GM19397 (cell line): ENCODE results near the gene ZNF443.
"Not testable (repeated sequence)": the region's sequence is repeated elsewhere in the genome, so short reads cannot be mapped to it uniquely, and the experiment has no call there.

Experiments used
- ATAC-seq: cut with Tn5 transposase; IDR thresholded peaks from one replicate; pipeline ENCODE4 v1.9.1; 2021; ENCODE audit warnings: mild to moderate bottlenecking, moderate library complexity; ENCODE audit not compliant: unreplicated experiment

Gene ZNF443

DNA sequence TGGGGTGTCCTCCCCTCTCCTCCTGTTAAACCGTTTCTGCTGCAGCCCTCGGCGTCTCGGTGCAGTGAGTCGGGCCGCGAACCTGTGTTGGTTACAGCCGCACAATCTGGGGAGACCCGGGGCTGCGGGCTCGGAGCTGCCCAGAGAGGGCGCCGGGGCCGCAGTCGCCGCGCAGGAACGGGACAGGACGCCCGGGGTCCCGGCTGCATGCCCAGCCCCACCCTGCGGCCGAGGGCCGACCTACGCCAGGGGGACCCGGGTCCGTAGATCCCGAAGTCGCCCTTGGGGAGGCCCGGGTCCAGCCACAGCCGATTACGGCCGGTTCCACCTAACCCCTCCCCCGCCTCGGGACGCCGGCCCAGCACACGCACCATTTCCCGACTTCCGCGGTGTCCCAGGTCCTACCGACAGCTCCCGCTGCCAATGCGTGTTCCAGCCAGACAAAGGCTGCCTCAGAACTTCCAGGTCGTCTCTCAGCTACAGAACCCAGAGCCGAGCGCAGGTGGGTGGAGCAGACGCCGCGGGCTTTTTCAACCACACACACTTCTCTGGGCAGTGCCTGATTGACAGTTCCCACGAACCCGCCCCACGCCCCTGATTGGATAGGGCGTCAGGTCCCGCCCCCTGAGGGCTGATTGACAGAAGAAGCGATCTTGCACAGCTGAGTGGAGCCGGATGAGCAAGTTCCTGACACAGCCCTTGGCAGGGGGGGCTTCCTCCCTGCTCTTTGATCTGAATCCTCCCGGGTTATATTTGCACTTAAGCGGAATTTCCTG, at the start of gene ZNF443:
Gene ZNF443 (minus strand): TSS at position 481 of the 776 bp plus-strand sequence. CDS start 107 bp downstream, at position 374.
- ATAC-seq, result peak; percentile 93

DNA sequence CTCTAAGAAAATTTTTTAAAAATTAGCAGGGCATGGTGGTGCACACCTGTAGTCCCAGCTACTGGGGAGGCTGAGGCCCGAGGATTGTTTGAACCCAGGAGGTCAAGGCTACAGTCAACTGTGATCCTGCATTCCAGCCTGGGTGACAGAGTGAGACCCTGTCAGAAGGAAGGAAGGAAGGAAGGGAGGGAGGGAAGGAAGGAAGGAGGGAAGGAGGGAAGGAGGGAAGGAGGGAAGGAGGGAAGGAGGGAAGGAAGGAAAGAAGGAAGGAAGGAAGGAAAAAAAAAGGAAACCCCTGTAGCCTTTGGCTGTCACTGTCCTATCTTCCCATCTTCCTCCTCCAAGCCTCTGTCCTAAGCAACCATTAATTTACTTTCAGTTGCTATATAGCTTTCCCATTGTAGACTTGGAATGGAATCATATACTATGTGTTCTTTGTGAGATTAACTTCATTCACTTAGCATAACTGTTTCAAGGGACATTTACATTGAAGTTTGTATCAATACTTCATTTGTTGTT, 45.5 kb upstream of the ZNF443 start:
- not testable (repeated sequence) for ATAC-seq

DNA sequence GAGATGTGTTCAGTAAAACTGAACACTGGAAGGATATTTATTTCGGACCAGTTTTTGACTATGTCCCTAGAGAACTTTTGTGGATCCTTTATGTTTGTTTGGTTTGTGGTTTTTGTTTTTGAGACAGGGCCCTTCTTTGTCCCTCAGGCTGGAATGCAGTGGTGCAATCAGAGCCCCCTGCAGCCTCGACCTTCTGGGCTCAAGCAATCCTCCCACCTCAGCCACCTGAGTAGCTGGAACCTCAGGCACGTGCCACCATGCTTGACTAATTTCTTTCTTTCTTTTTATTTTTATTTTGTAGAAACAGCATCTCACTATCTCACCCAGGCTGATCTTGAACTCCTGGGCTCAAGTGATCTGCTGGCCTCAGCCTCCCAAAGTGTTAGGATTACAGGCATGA, 44.8 kb upstream of the ZNF443 start:
- no peak for ATAC-seq

DNA sequence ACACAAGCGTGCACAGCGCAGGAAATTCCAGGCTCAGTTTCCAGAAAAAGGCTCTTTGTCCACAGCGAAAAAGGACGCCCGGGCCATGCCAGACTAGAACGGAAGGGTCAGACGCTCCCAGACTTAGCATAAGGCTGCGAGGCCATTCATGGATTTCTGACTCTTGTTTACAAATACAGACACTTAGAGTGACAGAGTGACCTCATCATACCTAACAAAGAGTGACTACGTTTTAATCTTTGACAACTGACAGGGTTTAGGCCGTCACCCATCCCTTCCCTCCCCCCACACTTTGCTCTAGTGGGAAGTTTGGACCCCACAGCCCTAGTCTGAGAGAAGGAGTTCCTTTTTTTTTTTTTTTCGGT, 44.2 kb upstream of the ZNF443 start:
- ATAC-seq, result no peak

DNA sequence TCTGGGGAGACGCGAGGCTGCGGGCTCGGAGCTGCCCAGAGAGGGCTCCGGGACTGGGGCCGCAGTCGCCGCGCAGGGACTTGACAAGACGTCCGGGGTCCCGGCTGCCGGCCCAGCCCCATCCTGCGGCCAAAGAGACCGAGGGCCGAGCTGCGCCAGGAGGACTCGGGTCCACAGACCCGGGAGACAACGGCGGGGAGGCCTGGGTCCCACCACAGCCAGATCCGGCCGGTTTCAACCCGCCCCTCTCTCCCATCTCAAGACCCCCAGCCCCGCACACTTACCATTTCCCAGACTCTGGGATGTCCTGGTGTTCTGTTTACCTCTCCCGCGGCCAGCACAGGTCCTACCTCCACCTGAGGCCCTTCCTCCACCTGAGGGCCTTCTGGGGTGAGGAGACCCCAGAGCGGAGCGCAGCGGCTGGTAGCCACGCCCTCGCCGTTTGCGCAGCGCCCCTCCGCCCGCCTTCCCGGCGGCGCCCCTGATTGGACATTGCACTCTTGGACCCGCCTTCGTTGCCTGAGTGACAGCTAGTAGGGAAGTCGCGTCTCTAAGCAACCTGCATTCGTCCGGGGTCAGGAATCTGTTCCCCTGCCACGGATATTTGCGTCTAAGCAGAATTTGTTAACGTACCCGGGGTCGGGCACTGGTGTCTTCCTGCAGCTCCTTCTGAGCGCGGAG, 43.7 kb upstream of the ZNF443 start, which contains the start of gene ZNF709:
Gene ZNF709 (minus strand): TSS at position 446 of the 681 bp plus-strand sequence. CDS start 159 bp downstream, at position 287.
- peak; percentile 92 for ATAC-seq

DNA sequence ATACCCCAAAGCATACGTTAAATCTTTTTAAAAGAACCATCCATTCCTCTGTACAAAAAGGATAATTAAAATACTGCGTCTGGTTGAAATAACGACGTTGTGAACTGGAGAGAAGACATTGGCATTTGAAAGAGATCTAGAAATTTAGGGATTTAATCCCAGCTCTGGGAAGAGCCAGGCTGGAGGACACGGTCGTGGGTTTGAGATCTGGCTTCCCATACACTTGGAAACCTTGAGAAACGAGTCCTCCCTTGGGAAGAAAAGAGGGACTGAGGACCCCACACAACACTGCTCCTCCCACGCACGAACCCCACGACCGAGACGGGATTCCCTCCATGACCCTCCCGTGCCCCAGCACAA, 43.2 kb upstream of the ZNF443 start:
- no peak for ATAC-seq

DNA sequence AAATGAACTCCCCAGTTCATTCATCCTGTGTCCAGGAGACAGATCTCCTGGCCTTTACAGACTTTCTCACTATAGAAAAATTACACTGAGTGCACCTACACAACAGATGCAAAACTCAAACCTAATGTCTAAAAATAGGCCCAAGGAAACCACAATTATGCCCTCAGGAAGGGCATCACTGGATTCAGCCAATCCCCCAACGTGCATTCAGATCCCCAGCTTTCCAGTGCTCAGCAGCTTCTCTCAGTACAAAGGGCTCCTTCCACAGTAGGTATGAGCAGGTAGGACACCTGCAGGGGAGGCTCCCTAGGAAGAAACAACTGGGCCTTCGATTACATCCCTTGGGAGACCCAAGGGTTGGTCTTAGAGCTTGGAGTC, 41.7 kb upstream of the ZNF443 start:
- ATAC-seq, result no peak

DNA sequence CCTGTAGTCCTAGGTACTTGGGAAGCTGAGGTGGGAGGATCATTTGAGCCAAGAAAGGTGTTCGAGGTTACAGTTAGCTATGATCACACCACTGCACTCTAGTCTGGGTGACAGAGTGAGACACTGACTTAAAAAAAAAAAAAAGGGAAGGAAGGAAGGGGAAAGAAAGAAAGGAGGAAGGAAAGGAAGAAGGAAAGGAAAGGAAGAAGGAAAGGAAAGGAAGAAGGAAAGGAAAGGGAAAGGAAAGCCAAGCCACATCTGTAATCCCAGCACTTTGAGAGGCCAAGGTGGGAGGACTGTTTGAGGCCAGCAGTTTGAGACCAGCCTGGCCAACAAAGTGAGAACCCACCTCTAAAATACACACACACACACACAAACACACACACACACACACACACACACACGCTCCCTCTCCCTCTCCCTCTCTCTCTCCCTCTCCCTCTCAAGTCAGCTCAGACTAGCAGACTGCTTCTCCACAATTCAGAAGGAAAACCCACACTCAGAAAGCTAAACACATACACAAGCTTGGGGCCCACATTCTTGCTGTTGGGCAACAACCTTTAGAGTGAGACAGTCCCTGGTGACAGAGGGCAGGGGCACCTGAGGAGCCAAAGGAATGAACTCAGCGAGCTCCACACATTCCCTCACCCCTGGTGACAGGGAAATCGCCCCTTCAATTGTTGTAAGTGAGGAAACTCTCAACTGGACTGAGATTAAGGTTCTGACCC, 41.1 kb upstream of the ZNF443 start:
- ATAC-seq, result no peak

DNA sequence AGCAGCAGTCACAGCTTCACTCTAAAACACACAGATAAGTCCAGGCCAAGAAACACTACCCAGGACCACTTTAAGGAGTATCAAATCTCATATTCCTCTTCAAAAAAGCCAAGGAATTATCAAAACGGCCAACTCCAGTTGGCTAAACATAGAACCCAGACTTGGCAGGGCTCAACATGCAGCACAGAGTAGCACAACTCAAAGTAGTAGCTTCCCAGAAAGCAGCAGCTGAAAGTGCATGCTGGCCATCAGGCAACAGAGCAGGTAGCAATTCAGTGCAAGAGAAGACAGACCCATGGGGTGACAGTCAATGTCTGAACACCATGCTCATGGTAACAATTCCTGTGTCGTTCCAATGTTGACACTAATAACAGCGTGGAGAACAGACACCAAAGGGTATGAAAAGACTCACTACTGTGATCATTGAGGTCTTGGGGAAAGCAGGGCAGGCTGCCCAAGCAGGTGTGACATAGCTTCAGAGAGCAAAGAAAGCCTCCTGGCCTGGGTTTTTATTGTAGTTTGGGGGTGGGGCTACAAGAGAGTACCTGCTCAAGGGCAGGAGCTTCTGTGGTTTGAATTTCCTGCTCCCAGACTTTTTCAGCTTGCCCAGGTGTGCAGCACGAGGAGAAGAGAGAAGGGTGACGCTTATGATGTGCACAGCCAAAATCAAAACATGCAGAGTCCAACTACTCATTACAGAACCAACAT, 37.6 kb upstream of the ZNF443 start:
- ATAC-seq, result no peak

DNA sequence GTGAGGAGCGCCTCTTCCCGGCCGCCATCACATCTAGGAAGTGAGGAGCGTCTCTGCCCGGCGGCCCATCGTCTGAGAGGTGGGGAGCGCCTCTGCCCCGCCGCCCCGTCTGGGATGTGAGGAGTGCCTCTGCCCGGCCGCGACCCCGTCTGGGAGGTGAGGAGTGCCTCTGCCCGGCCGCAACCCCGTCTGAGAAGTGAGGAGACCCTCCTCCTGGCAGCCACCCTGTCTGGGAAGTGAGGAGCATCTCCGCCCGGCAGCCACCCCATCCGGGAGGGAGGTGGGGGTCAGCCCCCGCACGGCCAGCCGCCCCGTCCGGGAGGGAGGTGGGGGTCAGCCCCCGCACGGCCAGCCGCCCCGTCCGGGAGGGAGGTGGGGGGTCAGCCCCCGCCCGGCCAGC, 26.8 kb upstream of the ZNF443 start:
- ATAC-seq, result not testable (repeated sequence)

DNA sequence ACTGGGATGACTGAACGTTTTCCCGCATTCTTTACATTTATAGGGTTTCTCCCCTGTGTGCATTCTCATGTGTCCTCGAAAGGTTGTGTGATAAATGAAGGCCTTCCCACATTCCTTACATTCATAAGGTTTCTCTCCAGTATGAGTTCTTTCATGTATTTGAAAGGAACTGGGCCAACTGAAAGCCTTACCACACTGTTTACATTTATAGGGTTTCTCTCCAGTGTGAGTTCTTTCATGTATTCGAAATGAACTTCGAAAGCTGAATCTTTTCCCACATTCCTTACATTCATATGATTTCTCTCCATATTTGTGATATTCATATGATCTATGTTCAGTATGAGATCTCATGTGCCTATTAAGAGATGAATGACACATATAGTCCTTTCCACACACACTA, 24.4 kb upstream of the ZNF443 start:
- ATAC-seq, result no peak

DNA sequence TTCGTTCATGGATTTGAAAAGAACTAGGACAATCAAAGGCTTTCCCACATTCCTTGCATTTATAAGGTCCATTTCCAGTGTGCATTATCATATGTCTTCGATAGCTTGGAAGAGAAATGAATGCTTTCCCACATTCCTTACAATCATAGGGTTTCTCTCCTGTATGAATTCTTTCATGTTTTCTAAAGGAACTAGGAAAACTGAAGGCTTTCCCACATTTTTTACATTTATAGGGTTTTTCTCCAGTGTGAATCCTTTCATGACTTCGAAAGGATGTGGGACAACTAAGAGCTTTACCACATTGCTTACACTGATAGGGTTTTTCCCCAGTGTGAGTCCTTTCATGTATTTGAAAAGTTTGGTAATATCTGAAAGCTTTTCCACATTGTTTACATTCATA, 23.9 kb upstream of the ZNF443 start:
- no peak for ATAC-seq

DNA sequence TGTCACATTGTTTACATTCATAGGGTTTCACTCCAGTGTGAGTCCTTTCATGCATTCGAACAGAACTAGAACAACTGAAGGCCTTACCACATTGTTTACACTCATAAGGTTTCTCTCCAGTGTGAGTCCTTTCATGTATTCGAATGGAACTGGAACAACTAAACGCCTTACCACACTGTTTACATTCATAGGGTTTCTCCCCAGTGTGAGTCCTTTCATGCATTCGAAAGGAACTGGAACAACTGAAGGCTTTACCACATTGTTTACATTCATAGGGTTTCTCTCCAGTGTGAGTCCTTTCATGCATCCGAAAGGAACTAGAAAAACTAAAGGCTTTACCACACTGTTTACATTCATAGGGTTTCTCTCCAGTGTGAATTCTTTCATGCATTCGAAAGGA, 23.3 kb upstream of the ZNF443 start:
- not testable (repeated sequence) for ATAC-seq

DNA sequence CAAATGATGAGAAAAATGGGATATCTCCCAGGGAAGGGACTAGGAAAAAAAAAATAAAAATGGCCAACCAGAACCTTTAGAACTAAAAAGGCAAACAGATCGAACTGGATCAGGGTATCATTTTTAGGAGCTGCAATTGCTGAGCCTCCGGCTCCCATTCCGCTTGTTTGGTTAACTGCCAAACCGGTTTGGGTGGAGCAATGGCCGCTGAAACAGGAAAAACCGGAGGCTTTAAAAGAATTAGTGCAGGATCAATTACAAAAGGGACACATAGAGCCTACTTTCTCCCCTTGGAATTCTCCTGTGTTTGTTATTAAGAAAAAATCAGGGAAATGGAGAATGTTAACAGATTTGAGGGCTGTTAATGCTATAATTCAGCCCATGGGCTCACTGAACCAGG, 12.7 kb upstream of the ZNF443 start:
- no peak for ATAC-seq

DNA sequence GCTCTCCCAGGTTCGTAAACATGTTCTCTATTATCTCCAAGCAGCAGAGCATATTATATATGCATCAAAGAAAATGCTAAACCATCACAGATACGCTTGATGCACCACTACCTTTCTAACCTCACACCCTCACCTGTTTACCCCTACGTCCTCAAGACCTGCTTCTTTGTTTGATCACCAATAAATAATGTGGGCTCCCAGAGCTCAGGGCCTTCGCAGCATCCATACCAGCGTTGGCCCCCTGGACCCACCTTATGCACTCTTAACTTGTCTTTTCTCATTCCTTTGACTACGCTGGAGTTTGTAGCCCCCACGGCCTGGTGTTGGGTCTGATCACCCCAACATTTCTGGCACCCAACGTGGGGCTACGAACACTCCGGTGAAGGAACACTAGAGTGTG, 10.0 kb upstream of the ZNF443 start:
- no peak for ATAC-seq

DNA sequence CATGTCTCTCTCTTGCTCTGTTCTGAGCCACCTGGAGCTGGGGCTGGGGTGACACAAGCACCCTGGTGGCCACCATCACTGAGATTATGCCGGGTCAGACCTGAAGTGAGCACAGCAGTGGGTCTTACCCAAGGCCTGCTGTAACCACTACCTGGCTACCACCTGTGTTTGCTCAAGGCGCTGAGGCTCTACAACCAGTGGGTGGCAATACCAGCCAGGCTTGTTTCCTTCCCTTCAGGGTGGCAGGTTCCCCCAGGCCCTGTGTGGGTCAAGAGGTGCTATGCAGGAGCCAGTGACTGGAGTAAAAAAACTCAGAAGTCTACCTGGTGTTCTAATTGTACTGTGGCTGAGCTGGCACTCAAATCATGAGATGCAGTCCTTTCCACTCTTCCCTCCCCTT, 8.0 kb upstream of the ZNF443 start:
- no peak for ATAC-seq

DNA sequence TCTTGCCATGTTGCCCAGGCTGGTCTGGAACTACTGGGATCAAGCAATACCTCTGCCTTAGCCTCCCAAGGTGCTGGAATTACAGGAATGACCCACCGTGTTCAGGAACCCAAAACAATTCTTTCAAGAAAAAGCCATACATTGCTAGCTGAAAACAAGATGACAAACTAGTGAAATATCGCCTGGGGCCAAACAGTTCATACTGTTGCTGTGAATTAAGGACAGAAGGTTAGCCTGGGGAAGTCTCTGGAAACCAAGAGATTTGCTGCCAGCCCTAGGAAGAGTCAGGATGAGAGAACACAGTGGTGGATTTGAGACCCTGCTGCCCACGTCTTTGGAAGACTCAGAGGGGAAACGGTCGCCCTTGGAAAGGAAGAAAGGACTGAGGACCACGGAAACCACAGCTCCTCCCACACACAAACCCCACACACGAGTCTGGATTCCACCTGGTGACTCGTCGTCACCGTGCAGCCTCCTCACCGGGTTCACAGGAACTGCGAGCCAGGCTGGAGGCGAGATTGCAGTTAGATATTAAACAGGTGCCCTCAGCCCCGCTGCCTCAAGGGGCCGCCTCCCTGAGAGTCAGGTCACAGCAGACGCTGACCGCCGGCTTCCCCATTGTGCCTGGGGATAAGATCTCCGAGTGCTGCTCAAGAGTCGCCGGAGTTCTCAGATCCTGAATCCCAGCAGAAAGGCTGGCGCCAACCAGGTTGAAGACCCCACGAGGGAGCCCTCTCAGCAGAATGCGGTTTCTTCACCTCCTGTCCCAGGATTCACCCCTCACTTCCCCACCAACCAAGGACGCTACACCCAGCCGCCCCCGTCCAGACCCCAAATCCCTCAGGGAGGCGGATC, 908 bp downstream of the ZNF443 start:
- ATAC-seq, result peak; percentile 33

DNA sequence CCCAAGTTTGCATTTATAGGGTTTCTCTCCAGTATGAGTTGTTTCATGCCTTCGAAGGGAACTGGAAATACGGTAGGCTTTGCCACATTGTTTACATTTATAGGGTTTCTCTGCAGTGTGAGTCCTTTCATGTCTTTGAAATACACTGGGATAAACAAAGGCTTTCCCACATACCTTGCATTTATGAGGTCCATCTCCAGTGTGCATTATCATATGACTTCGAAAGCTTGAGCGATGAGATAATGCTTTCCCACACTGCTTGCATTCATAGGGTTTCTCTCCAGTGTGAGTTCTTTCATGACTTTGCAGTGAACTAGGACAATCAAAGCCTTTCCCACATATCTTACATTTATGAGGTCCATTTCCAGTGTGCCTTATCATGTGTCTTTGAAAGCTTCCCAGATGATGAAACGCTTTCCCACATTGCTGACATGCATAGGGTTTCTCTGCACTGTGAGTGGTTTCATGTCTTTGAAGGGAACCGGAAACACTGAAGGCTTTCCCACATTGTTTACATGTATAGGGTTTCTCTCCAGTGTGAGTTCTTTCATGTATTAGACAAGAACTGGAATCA, 10.0 kb downstream of the ZNF443 start:
- not testable (repeated sequence) for ATAC-seq

DNA sequence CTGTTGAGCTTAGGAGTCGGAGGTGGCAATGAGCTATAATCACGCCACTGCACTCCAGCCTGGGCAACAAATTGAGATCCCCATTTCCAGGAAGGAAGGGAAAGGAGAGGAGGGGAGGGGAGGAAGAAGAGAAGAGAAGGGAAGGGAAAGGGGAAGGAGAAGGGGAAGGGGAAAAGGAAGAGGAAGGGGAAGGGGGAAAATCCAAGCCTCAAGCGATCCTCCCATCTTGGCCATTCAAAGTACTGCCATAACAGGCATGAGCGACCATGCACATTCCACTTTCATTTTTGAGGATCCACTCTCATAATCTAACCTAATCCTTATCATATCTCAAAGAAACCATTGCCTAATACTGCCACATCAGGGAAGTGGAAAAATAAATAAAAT, 14.9 kb downstream of the ZNF443 start:
- ATAC-seq, result no peak
